ENCODE data around the gene MOB3B.

DNA sequence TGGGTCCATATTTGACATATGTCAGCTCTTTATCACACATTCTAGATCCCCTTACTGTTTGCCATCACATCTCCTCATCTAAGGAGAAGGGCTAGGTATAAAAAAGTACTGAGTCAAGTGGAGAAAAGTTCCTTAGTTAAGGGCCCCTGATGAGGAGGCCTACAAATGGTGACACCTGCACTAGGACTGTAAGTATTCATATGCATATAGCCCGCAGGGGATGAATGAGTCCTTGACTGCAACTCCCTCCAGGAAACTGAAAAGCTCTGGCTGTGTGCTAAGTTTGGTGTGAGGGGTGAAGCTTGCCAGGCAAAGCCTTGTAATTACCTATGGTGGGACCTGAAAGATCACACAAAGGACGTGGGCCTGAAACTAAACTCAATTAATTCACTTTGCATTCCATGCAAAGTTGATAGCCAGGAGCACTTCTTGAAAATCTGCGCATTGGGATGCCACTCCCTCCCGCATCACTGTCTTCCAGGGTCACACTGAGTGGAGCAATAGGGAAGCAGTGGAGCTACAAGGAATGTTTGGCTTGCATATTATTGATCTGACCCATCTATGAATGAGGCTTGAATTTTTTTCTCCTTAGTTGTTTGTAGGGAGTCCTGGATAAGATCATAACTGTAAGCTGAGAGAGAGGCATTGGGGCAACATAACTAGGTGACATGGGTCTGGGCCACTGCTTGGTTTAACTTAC, 220.8 kb downstream of the MOB3B start:
- TF ChIP-seq HNRNPUL1 (IDR thresholded peaks at IDR 0.05; ENCODE audit: low read depth, low read length): no peak
- TF ChIP-seq ZNF44 (CRISPR knock-in tag; IDR thresholded peaks at IDR 0.05): no peak
- no peak for TF ChIP-seq AHR (CRISPR knock-in tag; IDR thresholded peaks at IDR 0.05)
- TF ChIP-seq, protein P1, sequence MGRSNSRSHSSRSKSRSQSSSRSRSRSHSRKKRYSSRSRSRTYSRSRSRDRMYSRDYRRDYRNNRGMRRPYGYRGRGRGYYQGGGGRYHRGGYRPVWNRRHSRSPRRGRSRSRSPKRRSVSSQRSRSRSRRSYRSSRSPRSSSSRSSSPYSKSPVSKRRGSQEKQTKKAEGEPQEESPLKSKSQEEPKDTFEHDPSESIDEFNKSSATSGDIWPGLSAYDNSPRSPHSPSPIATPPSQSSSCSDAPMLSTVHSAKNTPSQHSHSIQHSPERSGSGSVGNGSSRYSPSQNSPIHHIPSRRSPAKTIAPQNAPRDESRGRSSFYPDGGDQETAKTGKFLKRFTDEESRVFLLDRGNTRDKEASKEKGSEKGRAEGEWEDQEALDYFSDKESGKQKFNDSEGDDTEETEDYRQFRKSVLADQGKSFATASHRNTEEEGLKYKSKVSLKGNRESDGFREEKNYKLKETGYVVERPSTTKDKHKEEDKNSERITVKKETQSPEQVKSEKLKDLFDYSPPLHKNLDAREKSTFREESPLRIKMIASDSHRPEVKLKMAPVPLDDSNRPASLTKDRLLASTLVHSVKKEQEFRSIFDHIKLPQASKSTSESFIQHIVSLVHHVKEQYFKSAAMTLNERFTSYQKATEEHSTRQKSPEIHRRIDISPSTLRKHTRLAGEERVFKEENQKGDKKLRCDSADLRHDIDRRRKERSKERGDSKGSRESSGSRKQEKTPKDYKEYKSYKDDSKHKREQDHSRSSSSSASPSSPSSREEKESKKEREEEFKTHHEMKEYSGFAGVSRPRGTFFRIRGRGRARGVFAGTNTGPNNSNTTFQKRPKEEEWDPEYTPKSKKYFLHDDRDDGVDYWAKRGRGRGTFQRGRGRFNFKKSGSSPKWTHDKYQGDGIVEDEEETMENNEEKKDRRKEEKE (IDR thresholded peaks at IDR 0.05): no peak
- no peak for TF ChIP-seq SP2 (CRISPR knock-in tag; IDR thresholded peaks at IDR 0.05)
- no peak for TF ChIP-seq ATRX (CRISPR knock-in tag; IDR thresholded peaks at IDR 0.05; ENCODE audit: borderline replicate concordance)
- TF ChIP-seq, protein P2, sequence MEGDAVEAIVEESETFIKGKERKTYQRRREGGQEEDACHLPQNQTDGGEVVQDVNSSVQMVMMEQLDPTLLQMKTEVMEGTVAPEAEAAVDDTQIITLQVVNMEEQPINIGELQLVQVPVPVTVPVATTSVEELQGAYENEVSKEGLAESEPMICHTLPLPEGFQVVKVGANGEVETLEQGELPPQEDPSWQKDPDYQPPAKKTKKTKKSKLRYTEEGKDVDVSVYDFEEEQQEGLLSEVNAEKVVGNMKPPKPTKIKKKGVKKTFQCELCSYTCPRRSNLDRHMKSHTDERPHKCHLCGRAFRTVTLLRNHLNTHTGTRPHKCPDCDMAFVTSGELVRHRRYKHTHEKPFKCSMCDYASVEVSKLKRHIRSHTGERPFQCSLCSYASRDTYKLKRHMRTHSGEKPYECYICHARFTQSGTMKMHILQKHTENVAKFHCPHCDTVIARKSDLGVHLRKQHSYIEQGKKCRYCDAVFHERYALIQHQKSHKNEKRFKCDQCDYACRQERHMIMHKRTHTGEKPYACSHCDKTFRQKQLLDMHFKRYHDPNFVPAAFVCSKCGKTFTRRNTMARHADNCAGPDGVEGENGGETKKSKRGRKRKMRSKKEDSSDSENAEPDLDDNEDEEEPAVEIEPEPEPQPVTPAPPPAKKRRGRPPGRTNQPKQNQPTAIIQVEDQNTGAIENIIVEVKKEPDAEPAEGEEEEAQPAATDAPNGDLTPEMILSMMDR (CRISPR knock-in tag; IDR thresholded peaks at IDR 0.05): no peak
- TF ChIP-seq POLR2AphosphoS5 (IDR thresholded peaks at IDR 0.05; ENCODE audit: low read depth, low read length): no peak
- no peak for TF ChIP-seq TCF7L2 (IDR thresholded peaks at IDR 0.05; ENCODE audit: low read depth, low read length)

Data from HepG2 (cell line).